HG02884 (cell line): ENCODE results near the gene SCARB1.

Experiments
- ATAC-seq: cut with Tn5 transposase; IDR thresholded peaks from one replicate; pipeline ENCODE4 v1.9.1; 2021; ENCODE audit warnings: mild to moderate bottlenecking, moderate library complexity; ENCODE audit not compliant: unreplicated experiment

SCARB1 gene

DNA sequence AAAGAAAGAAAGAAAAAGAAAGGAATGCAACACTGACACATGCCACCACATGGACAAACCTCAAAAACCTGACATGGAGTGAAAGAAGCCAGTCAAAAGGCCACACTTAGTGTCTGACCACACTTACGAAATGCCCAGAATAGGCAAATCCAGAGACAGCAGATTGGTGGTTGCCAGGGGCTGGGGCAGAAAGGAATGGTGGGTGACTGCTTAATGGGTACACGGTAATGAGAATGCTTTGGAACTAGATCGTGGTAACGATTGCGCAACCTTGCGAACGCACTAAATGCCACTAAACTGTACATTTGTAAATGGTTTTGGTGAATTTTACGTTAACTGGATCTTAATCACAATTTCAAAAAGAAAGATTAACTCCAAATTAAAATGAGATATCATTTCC, 39.5 kb downstream of the SCARB1 start:
- ATAC-seq = no peak

DNA sequence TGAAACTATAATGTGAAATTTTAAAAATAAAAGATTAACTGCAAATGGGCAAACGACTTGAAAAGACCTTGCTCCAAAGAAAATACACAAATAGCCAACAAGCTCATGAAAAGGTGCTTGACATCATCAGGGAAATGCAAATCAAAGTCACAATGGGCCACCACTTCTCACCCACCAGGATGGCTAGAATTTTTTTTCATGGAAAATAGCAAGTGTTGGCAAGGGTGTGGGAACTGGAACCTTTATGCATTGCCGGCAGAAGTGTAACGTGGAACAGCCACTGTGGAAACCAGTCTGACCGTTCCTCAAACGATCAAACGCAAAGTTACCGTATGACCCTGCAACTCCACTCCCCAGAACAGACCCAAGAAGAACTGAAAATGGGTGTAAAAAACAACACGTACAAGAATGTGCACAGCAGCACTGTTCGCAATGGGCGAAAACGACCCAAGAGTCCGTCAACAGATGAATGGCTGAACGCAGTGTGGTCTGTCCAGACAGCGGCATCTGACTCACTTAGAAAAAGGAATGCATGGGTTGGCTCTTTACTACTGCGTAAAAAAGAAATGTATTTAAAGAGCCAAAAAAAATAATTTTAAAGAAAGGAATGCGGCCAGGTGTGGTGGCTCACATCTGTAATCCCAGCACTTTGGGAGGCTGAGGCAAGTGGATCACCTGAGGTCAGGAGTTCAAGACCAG, 40.2 kb downstream of the SCARB1 start:
- no peak for ATAC-seq

DNA sequence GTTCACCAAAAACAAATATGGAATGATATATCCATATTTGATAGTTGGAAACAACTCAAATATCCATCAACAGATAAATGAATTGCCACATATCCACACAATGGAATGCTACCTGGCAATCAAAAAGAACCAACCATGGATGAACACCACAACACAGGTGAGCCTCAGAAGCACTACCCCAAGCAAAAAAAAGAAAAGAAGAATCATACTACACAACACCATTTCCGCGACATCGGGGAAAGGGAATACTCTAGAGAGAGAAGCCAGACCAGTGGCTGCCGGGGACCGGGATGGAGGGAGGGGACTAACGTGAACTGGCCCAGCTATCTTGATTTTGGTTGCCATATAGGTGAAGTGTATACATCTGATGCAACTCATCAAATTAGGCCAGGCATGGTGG, 41.4 kb downstream of the SCARB1 start:
- ATAC-seq = no peak

DNA sequence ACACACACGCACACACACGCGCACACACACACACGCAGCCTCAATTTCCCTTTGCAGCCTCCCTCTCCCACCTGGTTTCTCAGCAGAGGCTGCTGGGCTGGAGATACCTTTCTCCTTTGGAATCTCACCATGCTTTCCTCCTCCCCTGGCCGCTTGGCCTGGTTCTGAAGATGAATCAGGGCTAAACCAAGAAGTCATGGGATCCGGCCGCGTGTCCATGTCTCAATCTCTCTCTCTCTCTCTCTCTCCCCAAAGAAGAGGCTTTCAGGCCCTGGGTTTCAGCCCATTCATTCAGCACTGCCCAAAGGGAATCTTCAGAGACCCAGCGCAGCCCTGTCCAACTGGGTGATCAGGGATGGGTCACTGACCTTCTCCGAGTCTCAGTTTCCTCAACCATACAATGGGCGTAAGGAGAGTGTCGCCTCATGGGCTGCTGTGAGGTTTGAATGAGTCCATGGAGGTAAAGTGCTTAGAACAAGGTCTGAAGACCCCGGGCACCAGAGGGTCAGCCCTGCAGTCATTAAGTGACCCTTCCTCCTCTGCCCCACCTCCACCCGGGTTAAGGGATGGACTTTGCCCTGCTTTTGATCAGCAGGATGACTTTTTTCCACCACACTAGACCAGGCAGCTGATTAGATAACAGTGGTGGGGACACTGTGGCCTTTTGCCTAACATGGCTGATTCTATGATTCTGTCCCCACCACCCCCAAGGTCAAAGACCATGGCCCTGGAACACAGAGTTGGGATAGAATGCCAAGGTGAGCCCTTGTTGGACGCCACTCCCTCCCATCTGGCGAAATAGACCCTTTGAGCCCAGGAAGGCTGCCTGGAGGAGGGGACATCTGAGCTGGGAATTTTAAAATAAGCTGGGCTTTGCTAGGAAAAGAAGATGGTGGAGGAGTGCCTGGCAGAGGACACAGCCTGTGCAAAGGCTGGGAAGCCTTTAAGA, 42.1 kb downstream of the SCARB1 start:
- ATAC-seq = no peak

DNA sequence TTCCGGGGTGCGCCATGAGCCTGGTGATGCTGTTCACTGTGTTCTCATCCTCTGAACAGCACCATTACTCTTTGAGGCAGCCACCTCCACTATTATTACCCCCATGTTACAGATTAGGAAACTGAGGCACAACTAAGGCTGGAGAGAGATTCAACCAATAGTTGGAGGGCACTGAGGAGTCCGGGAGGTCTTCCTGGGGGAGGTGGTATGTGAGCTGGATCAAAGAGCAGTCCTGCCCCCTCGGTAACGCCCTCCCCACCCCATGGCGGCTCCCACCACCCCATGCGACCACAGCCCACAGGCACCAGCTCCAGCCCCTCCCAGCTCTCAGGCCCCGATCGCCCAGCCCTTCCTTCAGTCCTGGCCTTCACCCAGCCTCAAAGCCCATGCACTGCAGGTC, 43.5 kb downstream of the SCARB1 start:
- no peak for ATAC-seq

DNA sequence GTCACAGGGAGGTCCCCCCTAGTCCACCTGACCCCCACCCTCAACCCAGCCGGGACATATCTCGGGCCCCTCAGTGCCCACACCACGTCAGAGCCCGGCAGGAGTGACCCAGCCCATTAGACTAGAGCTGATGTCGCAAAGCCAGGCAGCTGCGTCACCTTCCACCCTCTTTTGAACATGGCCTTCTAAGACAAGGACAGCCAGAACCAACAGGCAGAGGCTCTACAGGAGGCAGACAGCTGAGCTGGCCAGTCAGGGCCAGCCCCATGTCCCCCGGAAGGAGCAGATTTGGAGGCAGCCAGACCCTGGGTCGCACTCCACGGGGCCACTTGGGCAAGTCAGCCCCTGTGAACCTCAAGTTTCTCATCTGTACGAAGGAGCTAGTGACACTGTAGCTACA, 44.1 kb downstream of the SCARB1 start:
- no peak for ATAC-seq

DNA sequence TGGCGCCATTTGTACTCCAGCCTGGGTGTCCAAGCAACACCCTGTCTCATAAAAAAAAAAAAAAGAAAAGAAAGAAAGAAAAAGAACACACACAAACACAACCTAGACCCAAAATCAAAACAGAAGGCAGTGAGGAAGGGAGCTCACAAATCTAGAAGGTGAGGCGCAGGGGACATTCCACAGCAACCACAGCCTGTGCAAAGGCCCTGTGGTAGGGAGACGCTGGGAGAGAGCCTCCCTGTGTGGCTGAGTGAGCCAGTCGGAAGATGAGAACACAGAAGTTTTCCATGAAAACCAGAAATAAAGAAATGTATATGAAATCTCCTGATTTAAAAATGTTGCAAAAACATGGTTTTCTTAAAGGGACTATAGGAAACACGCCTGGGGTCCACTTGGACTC, 44.6 kb downstream of the SCARB1 start:
- no peak for ATAC-seq

DNA sequence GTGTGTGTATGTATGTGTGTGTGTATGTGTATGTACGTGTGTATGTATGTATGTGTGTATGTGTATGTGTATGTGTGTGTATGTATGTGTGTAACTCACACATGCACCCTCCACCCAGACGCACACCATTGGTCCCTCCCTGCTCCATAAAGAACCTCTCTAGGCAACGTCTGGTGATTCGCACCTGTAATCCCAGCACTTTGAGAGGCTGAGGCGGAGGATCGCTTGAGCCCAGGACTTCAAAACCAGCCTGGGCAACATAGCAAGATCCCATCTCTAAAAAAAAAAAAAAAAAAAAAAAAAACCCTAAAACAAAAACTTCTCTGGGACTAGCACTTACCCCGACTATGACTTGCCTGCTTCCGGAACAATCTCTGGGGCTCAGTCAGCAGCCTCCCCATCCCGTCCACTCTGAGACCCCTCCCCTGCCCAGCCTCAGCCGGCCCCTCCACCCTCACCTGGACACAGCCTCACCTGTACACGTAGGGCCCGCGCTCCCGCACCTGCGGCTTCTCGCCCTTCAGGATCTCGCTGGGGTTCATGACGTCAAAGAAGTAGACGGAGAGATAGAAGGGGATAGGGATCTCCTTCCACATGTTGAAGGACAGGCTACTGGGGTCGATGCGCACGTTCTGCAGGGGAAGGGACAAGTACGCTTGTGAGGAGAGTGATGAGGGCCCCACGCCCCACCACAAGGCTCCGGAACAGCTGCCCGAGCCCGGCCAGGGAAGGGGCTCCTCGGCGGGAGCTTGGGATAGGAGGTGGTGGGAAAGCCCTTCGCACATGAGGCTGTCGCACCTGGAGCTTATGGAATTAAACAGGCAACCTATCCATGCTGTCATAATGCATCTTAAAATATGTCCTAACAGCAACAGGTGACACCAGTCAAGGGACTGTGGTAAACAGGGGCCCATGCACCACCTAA, 46.3 kb downstream of the SCARB1 start:
- no peak for ATAC-seq

DNA sequence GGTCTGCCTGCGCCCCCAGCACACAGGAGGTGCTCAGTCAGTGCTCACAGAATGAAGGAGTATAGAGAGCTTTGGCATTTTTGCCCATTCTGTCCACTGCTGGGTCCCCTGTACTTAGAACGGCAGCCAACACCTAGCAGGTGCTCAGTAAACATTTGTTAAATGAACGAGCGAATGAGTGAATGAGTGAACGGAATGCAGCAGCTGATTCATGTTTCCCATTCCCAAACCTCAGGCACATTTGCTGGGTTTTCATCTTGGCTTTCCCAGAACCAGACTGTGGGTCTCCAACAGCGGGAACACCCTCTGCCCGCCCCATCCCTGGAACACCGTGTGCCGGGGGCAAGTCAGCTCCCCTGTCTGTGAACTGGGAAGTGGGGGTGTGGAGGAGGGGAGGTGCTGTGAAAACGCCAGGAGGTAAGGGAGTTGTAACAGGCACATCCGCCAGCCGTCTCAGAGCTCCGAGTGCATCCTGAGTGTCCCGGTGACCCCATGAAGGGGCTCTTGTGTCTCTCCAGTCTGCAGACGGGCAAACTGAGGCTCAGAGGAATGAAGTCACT, 47.3 kb downstream of the SCARB1 start:
- ATAC-seq = no peak

DNA sequence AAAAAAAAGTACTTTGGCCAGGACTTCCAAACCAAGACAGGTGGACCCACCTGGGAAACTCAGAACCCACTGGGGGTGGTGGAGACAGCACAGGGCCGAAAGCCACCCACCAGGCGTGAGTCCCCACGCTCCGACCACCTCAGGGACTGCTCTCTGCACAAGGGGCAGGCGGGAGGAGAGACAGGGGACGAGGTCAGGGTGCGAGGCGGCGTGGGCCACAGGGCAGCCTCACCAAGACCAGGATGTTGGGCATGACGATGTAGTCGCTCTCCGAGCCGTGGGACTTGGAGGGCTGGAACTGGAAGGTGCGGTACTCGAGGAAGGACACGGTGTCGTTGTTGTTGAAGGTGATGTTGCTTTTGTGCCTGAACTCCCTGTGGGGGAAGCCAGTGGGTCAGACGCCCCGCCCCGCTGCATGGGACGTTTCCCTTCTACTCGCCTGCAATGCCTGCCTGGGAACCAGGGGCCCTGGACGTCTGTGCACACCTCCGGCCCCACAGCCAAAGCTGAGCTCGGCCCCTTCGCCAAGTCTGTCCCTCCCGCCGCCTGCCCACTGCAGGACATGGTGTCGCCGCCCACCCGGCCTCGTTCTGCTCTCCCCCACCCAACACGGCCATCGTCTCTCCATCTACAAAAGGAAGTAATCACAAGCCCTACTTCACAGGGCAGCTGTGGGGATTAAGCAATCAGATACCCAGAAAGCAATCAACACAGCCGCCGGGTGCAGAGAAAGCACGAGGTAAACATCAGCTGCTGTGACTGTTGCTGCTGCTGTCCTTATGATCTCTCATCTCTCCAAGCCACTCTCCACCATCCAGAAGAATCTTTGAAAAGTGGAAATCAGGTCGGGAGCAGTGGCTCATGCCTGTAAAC, 48.7 kb downstream of the SCARB1 start:
- no peak for ATAC-seq

DNA sequence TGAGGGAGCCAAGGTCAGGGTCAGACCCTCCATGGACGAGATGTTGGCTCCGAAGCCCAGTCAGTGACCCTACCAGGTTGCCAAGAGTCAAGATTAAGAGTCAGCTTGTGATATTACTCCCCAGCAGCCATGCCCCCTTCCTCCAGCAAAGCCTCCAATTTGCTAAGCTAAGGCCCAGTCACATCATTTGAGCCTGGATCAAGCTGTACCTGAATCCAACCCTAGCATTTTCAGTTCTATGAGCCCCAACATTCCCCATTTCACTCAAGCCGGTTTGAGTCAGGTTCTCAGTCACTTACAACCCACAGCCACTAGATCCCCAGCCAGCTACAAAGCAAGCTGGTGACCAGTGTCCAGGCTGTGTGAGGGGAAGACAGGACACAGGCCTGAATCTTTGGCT, 49.9 kb downstream of the SCARB1 start:
- ATAC-seq = no peak

DNA sequence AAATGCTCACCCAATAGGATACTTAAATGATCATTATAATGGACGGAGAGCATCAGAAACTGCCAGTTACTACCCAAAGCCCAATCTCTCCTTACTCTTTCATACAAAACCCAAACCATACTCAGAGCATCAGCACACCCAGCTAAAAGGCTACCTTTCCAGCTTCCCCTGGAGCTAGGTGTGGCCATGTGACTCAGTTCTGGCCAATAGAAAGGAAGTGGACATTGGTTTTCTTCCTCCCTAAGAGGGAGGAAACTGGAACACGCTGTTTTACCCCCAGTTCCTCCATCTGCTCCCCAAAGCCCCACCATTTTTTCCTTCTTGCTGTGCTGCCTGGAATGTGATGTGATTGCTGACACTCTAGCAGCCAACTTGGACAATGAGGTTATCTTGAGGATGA, 50.7 kb downstream of the SCARB1 start:
- ATAC-seq = no peak

DNA sequence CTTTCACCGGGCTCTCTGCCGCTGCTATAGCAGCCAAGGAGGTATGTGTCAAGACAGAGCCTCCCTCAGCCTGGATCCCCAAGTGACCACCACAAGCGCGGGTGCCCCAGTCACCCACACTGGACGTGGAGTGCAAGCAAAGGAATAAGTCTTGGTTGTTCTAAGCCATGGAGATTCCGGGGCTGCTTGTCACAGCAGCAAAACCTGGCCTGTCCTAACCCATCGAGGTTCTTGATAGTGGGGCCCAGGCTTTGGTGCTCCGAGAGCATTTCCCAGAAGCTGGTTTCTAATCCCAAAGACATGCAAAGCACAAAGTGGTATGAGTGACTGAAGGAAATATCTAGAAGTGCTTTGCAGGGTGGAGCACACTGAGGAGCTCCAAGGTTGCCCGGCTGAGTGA, 51.3 kb downstream of the SCARB1 start:
- no peak for ATAC-seq

DNA sequence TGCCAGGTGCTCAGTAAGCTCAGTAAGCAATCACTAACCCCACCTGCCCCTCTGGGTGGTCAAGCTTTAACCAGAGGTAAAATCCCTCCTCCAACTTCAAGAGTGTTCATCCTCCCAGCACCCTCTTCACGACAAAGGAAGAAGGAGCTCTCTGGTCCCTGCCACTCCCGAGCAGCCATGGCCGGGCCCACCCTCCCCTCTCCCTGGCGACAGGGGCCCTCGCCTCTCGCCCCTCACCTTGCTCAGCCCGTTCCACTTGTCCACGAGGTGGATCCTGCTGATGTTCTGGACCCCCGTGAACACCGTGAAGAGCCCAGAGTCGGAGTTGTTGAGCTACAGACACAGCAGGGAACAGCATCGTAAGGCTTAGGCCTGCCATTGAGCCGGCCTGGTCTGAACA, 52.0 kb downstream of the SCARB1 start:
- no peak for ATAC-seq

DNA sequence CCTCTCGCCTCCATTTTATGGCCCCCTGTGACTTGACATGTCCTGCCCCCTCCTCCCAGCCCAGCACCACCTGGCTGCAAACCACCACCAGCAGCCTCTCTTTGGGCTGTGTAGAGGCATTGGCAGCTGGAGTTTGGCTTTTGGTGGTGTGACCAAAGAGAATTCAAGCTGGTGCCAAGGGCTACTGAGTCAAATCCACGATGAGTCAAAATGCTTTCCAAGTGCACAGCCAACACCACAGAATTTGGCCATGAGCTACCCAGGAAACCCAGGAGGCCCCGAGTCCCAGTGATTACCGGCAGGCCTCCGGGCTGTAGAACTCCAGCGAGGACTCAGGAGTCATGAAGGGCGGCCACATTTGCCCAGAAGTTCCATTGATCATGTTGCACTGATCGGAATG, 53.8 kb downstream of the SCARB1 start:
- no peak for ATAC-seq

DNA sequence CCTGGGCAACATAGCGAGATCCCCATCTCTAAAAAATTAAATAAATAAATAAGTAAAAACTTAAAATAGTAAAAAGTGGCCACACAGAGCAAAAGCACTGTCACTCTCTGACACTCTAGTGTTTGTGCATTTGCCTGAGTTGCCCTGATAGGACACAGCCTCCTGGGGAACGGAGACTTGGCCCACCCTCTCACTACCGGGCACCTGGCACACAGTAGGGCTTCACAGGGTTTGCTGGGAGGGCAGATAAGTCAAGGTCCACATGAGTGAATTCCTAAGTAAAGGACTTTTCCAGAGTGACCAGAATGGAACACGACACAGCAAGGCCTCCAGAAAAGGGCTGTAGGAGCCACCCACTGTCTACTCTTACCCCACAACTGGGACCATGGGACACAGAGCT, 54.3 kb downstream of the SCARB1 start:
- ATAC-seq = no peak

DNA sequence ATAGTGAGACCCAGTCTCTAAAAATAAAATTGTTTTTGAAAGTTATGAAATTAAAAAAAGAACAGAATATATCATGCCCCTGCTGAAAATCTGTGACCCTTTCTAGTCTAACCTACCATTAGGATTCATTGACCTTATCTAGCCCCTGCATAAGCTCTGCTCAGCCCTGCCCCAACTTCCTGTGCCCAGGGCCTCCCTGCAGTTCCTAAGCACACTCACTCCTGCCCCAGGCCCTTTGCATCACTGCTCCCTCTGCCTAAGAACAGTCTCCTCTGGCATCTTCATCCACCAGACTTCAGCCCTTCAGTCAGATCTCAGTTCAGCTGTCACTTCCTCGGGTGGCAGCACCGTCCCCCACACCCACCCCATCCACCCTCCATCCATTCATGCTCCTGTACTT, 55.4 kb downstream of the SCARB1 start:
- ATAC-seq = no peak

DNA sequence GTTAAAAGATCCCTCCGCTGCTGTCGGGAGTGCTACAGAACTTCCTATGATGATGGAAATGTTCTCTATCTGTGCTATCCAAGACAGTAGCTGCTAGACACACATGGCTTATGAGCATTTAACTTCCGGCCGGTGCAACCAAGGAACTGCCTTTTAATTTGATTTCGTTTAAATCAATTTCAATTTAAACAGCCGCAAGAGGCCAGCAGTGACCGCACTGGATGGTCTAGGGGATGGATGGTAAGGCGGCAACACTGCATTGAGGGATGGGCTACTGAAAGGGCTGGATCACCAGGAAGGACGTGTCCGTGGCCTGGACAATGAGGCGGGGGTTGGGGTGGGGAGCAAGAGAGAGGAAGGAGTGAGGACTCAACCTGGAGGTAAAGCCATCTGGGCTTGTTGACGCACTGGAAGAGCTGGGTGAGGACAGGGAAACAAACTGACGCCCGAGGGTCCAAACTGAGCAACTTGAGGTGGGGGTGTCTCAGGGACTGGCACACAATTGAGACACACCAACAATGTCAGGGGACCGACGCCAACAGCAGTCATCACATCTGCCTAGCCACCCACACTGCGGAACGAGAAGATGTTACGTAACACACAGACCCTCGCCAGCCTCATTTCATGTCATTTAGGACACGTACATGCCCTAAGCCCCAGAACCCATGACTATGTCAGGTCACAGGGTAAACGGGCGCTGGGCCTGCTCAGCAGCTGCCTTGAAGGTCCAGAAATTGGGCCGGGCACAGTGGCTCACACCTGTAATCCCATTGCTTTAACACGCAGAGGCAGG, 57.6 kb downstream of the SCARB1 start:
- no peak for ATAC-seq

DNA sequence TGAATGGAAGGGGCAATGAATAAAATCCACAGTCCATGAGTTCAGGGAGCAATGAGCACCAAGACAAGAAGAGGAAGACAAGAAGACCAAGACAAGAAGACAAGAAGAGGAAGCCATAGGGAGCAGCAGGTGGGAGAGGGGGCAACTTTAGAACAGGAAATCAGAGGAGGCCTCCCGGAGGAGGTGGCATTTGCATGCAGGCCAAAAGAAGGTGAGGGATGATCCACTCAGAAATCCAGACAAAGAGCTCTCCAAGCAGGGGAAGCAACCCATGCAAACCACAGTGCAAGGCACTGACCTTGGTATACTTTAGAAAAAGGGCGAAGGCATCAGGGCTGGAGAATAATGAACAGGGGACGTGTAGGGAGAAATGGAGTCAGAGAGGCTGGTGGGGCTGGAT, 58.6 kb downstream of the SCARB1 start:
- no peak for ATAC-seq
